GM12873 (cell line): ENCODE results near the gene SPATA21.

ENCODE experiments used
- TF ChIP-seq, protein P1 (sequence below): IDR thresholded peaks from 2 replicates; pipeline ENCODE4 v1.5.1; 2012; ENCODE audit warnings: low read depth, mild to moderate bottlenecking, moderate library complexity, low read length, control low read depth; ENCODE audit not compliant: insufficient read depth; ENCODE audit errors: missing control alignments

The SPATA21 gene

GRCh38 chr1:16464917-16465625 is 27.8 kb upstream of the SPATA21 start:
- TF ChIP-seq, protein P1, sequence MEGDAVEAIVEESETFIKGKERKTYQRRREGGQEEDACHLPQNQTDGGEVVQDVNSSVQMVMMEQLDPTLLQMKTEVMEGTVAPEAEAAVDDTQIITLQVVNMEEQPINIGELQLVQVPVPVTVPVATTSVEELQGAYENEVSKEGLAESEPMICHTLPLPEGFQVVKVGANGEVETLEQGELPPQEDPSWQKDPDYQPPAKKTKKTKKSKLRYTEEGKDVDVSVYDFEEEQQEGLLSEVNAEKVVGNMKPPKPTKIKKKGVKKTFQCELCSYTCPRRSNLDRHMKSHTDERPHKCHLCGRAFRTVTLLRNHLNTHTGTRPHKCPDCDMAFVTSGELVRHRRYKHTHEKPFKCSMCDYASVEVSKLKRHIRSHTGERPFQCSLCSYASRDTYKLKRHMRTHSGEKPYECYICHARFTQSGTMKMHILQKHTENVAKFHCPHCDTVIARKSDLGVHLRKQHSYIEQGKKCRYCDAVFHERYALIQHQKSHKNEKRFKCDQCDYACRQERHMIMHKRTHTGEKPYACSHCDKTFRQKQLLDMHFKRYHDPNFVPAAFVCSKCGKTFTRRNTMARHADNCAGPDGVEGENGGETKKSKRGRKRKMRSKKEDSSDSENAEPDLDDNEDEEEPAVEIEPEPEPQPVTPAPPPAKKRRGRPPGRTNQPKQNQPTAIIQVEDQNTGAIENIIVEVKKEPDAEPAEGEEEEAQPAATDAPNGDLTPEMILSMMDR: no peak

DNA sequence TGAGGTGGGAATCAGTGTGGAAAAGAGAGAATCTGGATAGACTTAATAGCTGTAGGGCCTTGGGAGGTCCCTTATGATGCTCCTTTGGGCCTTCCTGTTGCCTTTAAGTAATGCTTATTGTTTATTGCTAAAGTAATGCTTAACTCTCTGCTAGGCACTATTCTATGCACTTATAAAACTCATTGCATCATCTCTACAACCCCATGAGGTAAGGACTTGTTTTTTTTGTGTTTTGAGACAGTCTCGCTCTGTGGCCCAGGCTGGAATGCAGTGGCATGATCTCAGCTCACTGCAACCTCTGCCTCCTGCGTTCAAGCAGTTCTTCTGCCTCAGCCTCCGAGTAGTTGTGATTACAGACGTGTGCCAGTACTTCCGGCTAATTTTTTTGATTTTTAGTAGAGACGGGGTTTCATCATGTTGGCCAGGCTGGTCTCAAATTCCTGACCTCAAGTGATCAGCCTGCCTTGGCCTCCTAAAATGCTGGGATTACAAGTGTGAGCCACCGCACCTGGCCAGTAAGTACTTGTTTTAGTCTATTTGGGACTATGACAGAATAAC is 25.6 kb upstream of the SPATA21 start:
- TF ChIP-seq, protein P1: no peak

- TF ChIP-seq, protein P1: no peak
Measured at GRCh38 chr1:16461681-16462080, 24.5 kb upstream of the SPATA21 start.

GRCh38 chr1:16459352-16459925 is 22.2 kb upstream of the SPATA21 start:
- TF ChIP-seq, protein P1: no peak

DNA sequence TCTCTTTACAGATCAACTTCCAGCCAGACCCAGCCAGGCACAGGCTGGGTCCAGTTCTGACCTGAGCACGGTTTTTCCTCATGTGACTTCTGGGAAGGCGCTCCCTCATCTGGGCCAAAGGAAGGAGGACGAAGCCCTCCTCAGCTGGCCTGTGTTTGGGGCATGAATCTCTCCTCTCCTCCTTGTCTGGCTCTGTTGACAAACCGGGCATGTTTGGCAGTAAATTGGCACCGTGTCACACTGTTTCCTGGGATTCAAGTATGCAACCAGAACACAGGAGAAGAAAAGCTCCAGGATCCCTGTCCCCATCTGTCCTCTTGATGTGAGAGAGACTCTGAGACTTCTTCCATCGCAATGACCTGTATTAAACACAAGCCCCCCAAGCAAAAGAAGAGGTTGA is 21.6 kb upstream of the SPATA21 start:
- TF ChIP-seq, protein P1: no peak

GRCh38 chr1:16451841-16452528 is 14.8 kb upstream of the SPATA21 start:
- TF ChIP-seq, protein P1: no peak

DNA sequence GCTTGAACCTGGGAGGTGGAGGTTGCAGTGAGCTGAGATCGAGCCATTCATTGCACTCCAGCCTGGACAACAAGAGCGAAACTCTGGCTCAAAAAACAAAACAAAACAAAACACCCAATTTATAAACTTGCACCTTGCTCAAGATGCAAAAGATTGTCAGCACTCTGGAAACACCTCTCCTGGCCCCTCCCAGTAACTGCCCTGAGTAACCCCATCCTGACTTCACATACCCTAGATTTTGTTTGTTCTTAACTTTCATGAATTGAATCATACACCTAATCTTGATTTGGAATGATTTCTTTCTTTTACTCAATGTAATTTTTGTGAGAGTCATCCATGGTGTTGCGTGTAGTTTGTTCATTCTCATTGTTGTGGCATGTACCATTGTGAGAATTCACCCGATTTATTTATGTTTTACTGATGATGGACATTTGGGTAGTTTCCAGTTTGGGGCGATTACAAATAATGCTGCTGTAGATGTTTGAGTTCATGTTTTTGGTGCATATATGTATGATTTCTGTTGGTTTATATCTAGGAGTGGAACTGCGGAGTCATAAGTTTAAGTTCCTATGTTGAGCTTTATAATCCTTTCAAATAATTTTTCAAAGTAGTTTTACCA is 13.7 kb upstream of the SPATA21 start:
- TF ChIP-seq, protein P1: no peak
